HEK293 (cell line): ENCODE results near the gene BICC1.

Source experiments
- CTCF ChIA-PET: fragments of 350-600 bp; formaldehyde crosslinking; extraction: SDS; loops from one replicate; lab custom pipeline; 2021; ENCODE audit warnings: antibody characterized with exemption; lab: Yijun Ruan, JAX
- POLR2A ChIA-PET: fragments of 300-600 bp; formaldehyde crosslinking; extraction: SDS; loops from one replicate; lab custom pipeline; 2020; ENCODE audit warnings: antibody characterized with exemption, inconsistent platforms; lab: Yijun Ruan, JAX
- H3K27ac ChIP-seq: fragments of 200-500 bp; sonication (Bioruptor generic); 2 replicates; pipeline ENCODE4 v1.5.1; 2014; ENCODE audit warnings: low read depth, low read length, control low read depth, inconsistent platforms; ENCODE audit errors: extremely low read depth
- H3K36me3 ChIP-seq, 2 experiments: fragments of 200-500 bp in 1 of 2; sonication (Bioruptor generic) in 1 of 2; 1 replicate in 1 of 2; 2 replicates in 1 of 2; pipeline ENCODE4 v1.5.1; 2014 to 2017; ENCODE audit warnings: inconsistent platforms in 2 of 2, low read length in 2 of 2; ENCODE audit not compliant: control insufficient read depth in 2 of 2, insufficient read depth in 1 of 2
- H3K4me1 ChIP-seq: fragments of 200-500 bp; sonication (Bioruptor generic); 2 replicates; pipeline ENCODE4 v1.5.1; 2014; ENCODE audit warnings: mild to moderate bottlenecking, low read length, inconsistent platforms; ENCODE audit not compliant: control insufficient read depth, insufficient read depth
- H3K4me3 ChIP-seq: 2 replicates; pipeline ENCODE4 v1.5.1; 2011; ENCODE audit warnings: low read depth, mild to moderate bottlenecking, control low read depth, low read length, moderate library complexity
- H3K9me3 ChIP-seq: fragments of 200-500 bp; sonication (Bioruptor generic); 2 replicates; pipeline ENCODE4 v1.5.1; 2014; ENCODE audit warnings: low read depth, low read length, inconsistent platforms; ENCODE audit not compliant: control insufficient read depth, insufficient read depth
- GFI1B ChIP-seq: fragments of 450-650 bp; formaldehyde crosslinking; IDR thresholded peaks from 2 replicates; pipeline ENCODE4 v1.5.1; 2016; ENCODE audit warnings: missing biosample characterization, missing genetic modification characterization
- GLIS2 ChIP-seq: fragments of 450-650 bp; formaldehyde crosslinking; IDR thresholded peaks from 2 replicates; pipeline ENCODE4 v1.5.1; 2016; ENCODE audit warnings: missing biosample characterization, missing genetic modification characterization
- HOXA7 ChIP-seq: sonication (generic); formaldehyde crosslinking; IDR thresholded peaks from 2 replicates; pipeline ENCODE4 v1.8.1; 2022; ENCODE audit warnings: missing genetic modification reagents, borderline replicate concordance
- MEIS1 ChIP-seq: sonication (generic); formaldehyde crosslinking; IDR thresholded peaks from 2 replicates; pipeline ENCODE4 v1.8.1; 2022; ENCODE audit warnings: missing genetic modification reagents, mild to moderate bottlenecking, borderline replicate concordance
- OVOL3 ChIP-seq: fragments of 450-650 bp; formaldehyde crosslinking; IDR thresholded peaks from 2 replicates; pipeline ENCODE4 v1.5.1; 2016; ENCODE audit warnings: missing biosample characterization, missing genetic modification characterization
- PRDM1 ChIP-seq: fragments of 450-650 bp; formaldehyde crosslinking; IDR thresholded peaks from 2 replicates; pipeline ENCODE4; 2016; ENCODE audit warnings: missing biosample characterization, missing genetic modification characterization
- YY2 ChIP-seq: fragments of 450-650 bp; formaldehyde crosslinking; IDR thresholded peaks from 2 replicates; pipeline ENCODE4 v1.5.1; 2016; ENCODE audit warnings: missing biosample characterization, missing genetic modification characterization
- ZBTB20 ChIP-seq: fragments of 450-650 bp; formaldehyde crosslinking; IDR thresholded peaks from 2 replicates; pipeline ENCODE4 v1.5.1; 2016; ENCODE audit warnings: missing biosample characterization, missing genetic modification characterization
- ZBTB21 ChIP-seq: fragments of 450-650 bp; formaldehyde crosslinking; IDR thresholded peaks from 2 replicates; pipeline ENCODE4 v1.5.1; 2017; ENCODE audit warnings: missing biosample characterization, missing genetic modification characterization
- ZFP3 ChIP-seq: fragments of 450-650 bp; formaldehyde crosslinking; IDR thresholded peaks from 2 replicates; pipeline ENCODE4 v1.5.1; 2016; ENCODE audit warnings: low read depth, missing biosample characterization, missing genetic modification characterization
- ZNF169 ChIP-seq: fragments of 450-650 bp; formaldehyde crosslinking; IDR thresholded peaks from 2 replicates; pipeline ENCODE4 v1.5.1; 2016; ENCODE audit warnings: missing biosample characterization, missing genetic modification characterization
- ZNF354C ChIP-seq: fragments of 450-650 bp; formaldehyde crosslinking; IDR thresholded peaks from 2 replicates; pipeline ENCODE4 v1.5.1; 2016; ENCODE audit warnings: missing biosample characterization, missing genetic modification characterization, low read depth, borderline replicate concordance
- ZNF37A ChIP-seq: fragments of 450-650 bp; IDR thresholded peaks from 2 replicates; pipeline ENCODE4 v1.5.1; 2018; ENCODE audit warnings: missing biosample characterization, missing genetic modification characterization
- ZNF404 ChIP-seq: fragments of 450-650 bp; formaldehyde crosslinking; IDR thresholded peaks from 2 replicates; pipeline ENCODE4 v1.5.1; 2017; ENCODE audit warnings: missing biosample characterization, missing genetic modification characterization
- ZNF48 ChIP-seq: fragments of 450-650 bp; formaldehyde crosslinking; IDR thresholded peaks from 2 replicates; pipeline ENCODE4 v1.5.1; 2016; ENCODE audit warnings: missing biosample characterization, missing genetic modification characterization
- ZNF529 ChIP-seq: fragments of 450-650 bp; formaldehyde crosslinking; IDR thresholded peaks from 2 replicates; pipeline ENCODE4 v1.5.1; 2017; ENCODE audit warnings: missing genetic modification characterization, missing biosample characterization; ENCODE audit not compliant: insufficient replicate concordance
- ZNF626 ChIP-seq: fragments of 450-650 bp; sonication (Bioruptor Pico); formaldehyde crosslinking; IDR thresholded peaks from 2 replicates; pipeline ENCODE4 v1.5.1; 2018; ENCODE audit warnings: missing biosample characterization, missing genetic modification characterization, inconsistent platforms
- ZNF701 ChIP-seq: fragments of 450-650 bp; formaldehyde crosslinking; IDR thresholded peaks from 2 replicates; pipeline ENCODE4 v1.5.1; 2016; ENCODE audit warnings: missing biosample characterization, missing genetic modification characterization
- ZNF785 ChIP-seq: fragments of 450-650 bp; formaldehyde crosslinking; IDR thresholded peaks from 2 replicates; pipeline ENCODE4 v1.5.1; 2016; ENCODE audit warnings: missing biosample characterization, missing genetic modification characterization
- ZSCAN16 ChIP-seq: fragments of 450-650 bp; formaldehyde crosslinking; IDR thresholded peaks from 2 replicates; pipeline ENCODE4 v1.5.1; 2016; ENCODE audit warnings: missing biosample characterization, missing genetic modification characterization
- ZSCAN30 ChIP-seq: fragments of 450-650 bp; IDR thresholded peaks from 2 replicates; pipeline ENCODE4 v1.5.1; 2018; ENCODE audit warnings: missing biosample characterization, mild to moderate bottlenecking, missing genetic modification characterization, moderate library complexity
- TF ChIP-seq, protein P1 (sequence below): fragments of 450-650 bp; formaldehyde crosslinking; IDR thresholded peaks from 2 replicates; pipeline ENCODE4; 2016; ENCODE audit warnings: missing biosample characterization, missing genetic modification characterization
- TF ChIP-seq, protein P2 (sequence below): fragments of 450-650 bp; formaldehyde crosslinking; IDR thresholded peaks from 2 replicates; pipeline ENCODE4 v1.5.1; 2016; ENCODE audit warnings: missing biosample characterization, missing genetic modification characterization
- TF ChIP-seq, protein P3 (sequence below): fragments of 450-650 bp; formaldehyde crosslinking; IDR thresholded peaks from 2 replicates; pipeline ENCODE4 v1.5.1; 2016; ENCODE audit warnings: missing biosample characterization, missing genetic modification characterization
- TF ChIP-seq, protein P4 (sequence below): fragments of 450-650 bp; formaldehyde crosslinking; IDR thresholded peaks from 2 replicates; pipeline ENCODE4 v1.5.1; 2016; ENCODE audit warnings: missing biosample characterization, missing genetic modification characterization

Gene BICC1

DNA sequence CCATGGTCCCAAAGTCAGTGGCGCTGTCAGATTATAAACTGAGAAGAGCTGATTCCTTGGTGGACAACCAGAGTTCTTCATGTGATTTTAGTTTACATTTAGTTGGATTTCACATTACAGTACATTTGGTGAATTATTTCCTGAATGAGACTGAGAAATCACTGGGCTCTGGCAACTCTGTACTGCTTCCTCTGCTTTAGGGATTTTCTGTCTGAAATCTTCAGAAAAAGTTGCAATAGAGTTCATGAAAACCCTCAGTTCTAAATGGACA is 242.6 kb downstream of the BICC1 start:
- Histone ChIP-seq H3K36me3 (no peaks in the 10 kb centered on the region), H3K4me1 (peaks cover 2% of the 10 kb centered on the region; the same call in 1 of the 2 replicates), H3K9me3 (no peaks in the 10 kb centered on the region), H3K27ac (no peak overlapping the region), H3K4me3 (no peak overlapping the region)
- TF ChIP-seq ZBTB20, result no peak
- TF ChIP-seq ZNF785 (tag by site-specific recombination), result no peak
- no peak for TF ChIP-seq HOXA7 (CRISPR knock-in tag)
- no peak for TF ChIP-seq OVOL3 (tag by site-specific recombination)
- TF ChIP-seq ZNF701 (tag by site-specific recombination), result no peak
- TF ChIP-seq, protein P1, sequence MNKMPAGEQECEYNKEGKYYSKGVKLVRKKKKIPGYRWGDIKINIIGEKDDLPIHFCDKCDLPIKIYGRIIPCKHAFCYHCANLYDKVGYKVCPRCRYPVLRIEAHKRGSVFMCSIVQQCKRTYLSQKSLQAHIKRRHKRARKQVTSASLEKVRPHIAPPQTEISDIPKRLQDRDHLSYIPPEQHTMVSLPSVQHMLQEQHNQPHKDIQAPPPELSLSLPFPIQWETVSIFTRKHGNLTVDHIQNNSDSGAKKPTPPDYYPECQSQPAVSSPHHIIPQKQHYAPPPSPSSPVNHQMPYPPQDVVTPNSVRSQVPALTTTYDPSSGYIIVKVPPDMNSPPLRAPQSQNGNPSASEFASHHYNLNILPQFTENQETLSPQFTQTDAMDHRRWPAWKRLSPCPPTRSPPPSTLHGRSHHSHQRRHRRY (tag by site-specific recombination), result no peak
- no peak for TF ChIP-seq ZNF169 (tag by site-specific recombination)
- TF ChIP-seq, protein P2, sequence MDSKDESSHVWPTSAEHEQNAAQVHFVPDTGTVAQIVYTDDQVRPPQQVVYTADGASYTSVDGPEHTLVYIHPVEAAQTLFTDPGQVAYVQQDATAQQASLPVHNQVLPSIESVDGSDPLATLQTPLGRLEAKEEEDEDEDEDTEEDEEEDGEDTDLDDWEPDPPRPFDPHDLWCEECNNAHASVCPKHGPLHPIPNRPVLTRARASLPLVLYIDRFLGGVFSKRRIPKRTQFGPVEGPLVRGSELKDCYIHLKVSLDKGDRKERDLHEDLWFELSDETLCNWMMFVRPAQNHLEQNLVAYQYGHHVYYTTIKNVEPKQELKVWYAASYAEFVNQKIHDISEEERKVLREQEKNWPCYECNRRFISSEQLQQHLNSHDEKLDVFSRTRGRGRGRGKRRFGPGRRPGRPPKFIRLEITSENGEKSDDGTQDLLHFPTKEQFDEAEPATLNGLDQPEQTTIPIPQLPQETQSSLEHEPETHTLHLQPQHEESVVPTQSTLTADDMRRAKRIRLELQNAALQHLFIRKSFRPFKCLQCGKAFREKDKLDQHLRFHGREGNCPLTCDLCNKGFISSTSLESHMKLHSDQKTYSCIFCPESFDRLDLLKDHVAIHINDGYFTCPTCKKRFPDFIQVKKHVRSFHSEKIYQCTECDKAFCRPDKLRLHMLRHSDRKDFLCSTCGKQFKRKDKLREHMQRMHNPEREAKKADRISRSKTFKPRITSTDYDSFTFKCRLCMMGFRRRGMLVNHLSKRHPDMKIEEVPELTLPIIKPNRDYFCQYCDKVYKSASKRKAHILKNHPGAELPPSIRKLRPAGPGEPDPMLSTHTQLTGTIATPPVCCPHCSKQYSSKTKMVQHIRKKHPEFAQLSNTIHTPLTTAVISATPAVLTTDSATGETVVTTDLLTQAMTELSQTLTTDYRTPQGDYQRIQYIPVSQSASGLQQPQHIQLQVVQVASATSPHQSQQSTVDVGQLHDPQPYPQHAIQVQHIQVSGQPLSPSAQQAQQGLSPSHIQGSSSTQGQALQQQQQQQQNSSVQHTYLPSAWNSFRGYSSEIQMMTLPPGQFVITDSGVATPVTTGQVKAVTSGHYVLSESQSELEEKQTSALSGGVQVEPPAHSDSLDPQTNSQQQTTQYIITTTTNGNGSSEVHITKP (tag by site-specific recombination), result no peak
- TF ChIP-seq ZNF48 (tag by site-specific recombination), result no peak
- TF ChIP-seq ZNF626 (tag by site-specific recombination), result no peak
- no peak for TF ChIP-seq ZNF354C (tag by site-specific recombination)
- TF ChIP-seq ZNF37A (tag by site-specific recombination), result no peak
- TF ChIP-seq ZBTB21 (tag by site-specific recombination), result no peak
- TF ChIP-seq, protein P3, sequence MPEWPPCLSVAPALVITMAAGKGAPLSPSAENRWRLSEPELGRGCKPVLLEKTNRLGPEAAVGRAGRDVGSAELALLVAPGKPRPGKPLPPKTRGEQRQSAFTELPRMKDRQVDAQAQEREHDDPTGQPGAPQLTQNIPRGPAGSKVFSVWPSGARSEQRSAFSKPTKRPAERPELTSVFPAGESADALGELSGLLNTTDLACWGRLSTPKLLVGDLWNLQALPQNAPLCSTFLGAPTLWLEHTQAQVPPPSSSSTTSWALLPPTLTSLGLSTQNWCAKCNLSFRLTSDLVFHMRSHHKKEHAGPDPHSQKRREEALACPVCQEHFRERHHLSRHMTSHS (tag by site-specific recombination), result no peak
- no peak for TF ChIP-seq ZFP3 (tag by site-specific recombination)
- TF ChIP-seq GFI1B, result no peak
- POLR2A ChIA-PET, result no interaction called here
- CTCF ChIA-PET, result interaction anchor here (0.6 kb wide), 2 partner anchors 262 to 1296 kb away, joined by 3 to 4 read pairs; no protein-coding TSS in a partner anchor

DNA sequence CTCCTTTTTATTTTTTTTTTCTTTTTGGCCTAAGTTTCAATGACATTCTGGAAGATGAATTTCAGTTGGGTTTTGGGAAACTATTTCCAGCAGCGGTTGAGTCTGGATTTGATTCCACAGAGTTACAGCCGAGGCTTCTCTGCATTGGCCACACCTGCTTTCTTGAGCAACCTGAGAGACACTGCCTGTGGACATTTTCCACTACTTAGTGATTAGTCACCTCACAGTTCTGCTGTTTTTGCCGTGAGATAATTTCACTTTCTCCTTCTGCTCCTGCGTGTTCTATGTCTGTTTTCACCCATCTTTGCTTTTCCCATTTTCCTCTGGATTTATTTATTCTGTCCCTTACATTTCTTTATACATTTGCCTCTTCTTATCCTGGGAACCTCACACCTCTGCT is 243.0 kb downstream of the BICC1 start:
- Histone ChIP-seq H3K9me3 (no peaks in the 10 kb centered on the region), H3K36me3 (no peaks in the 10 kb centered on the region), H3K27ac (no peak overlapping the region), H3K4me1 (peaks cover 2% of the 10 kb centered on the region; the same call in 1 of the 2 replicates), H3K4me3 (peak overlapping the region; percentile 19; the same call in 1 of the 2 replicates)
- no peak for TF ChIP-seq OVOL3 (tag by site-specific recombination)
- peak; percentile 70 for TF ChIP-seq PRDM1 (tag by site-specific recombination)
- ChIA-PET CTCF (interaction anchor here (0.6 kb wide), 1 partner anchor 262 kb away, joined by 4 read pairs; no protein-coding TSS in a partner anchor), POLR2A (no interaction called here)

DNA sequence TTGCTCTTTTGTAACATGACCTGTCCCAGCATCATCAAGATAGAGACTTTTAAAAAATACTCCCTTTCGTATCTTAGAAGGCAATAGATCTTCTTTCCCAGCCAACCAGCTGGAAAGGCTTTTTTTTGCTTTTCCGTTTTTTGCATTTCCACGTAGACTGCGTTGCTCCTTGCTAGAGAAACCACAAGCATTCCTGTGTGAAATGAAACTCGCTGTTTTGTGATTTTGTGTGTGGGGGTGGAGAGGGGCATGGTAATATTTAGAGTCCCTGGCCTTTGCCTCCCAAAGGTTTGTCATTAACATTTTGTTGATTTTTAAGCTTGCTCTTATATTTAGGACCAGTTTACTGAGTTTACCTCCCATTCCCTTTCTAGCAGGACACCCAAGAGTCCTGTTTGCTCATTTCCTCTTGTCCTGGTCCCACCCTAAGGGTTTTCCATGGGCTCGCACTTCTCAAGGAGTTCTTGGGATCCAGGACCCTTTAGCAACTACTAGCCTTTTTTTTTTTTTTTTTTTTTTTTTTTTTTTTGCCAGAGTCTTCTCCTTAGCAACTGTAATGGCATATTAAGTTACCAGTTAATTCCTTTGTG is 243.6 kb downstream of the BICC1 start:
- H3K9me3 ChIP-seq, result no peaks in the 10 kb centered on the region
- CTCF ChIA-PET, result no interaction called here
- H3K36me3 ChIP-seq, result no peaks in the 10 kb centered on the region
- peak overlapping the region; percentile 19 for H3K4me3 ChIP-seq
- POLR2A ChIA-PET, result no interaction called here
- peaks cover 2% of the 10 kb centered on the region; the same call in 1 of the 2 replicates for H3K4me1 ChIP-seq
- H3K27ac ChIP-seq, result no peak overlapping the region
- TF ChIP-seq ZNF529 (tag by site-specific recombination) (no peak), YY2 (tag by site-specific recombination) (no peak), ZSCAN16 (tag by site-specific recombination) (no peak), ZNF404 (no peak), ZSCAN30 (tag by site-specific recombination) (no peak), MEIS1 (no peak), GLIS2 (tag by site-specific recombination) (no peak)
- TF ChIP-seq, protein P4, sequence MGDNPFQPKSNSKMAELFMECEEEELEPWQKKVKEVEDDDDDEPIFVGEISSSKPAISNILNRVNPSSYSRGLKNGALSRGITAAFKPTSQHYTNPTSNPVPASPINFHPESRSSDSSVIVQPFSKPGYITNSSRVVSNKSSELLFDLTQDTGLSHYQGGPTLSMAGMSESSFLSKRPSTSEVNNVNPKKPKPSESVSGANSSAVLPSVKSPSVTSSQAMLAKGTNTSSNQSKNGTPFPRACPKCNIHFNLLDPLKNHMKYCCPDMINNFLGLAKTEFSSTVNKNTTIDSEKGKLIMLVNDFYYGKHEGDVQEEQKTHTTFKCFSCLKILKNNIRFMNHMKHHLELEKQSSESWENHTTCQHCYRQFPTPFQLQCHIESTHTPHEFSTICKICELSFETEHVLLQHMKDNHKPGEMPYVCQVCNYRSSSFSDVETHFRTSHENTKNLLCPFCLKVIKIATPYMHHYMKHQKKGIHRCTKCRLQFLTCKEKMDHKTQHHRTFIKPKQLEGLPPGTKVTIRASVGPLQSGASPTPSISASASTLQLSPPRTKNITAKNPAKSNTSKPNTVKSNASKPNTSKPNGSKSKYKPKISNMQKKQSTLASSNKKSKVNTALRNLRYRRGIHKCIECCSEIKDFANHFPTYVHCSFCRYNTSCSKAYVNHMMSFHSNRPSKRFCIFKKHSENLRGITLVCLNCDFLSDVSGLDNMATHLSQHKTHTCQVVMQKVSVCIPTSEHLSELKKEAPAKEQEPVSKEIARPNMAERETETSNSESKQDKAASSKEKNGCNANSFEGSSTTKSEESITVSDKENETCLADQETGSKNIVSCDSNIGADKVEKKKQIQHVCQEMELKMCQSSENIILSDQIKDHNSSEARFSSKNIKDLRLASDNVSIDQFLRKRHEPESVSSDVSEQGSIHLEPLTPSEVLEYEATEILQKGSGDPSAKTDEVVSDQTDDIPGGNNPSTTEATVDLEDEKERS (tag by site-specific recombination), result no peak
